GM12878 (cell line): ENCODE measurements around the gene GSTM4.
"Not testable (repeated sequence)": the region's sequence is repeated elsewhere in the genome, so short reads cannot be mapped to it uniquely, and the experiment has no call there.

ENCODE experiments used
- CBX5 ChIP-seq: sonication (generic); IDR thresholded peaks from 2 replicates; pipeline ENCODE4 v1.6.1; 2016; ENCODE audit warnings: low read depth, moderate library complexity, mild to moderate bottlenecking, inconsistent platforms
- EED ChIP-seq: sonication (generic); IDR thresholded peaks from 2 replicates; pipeline ENCODE4 v1.6.1; 2016; ENCODE audit warnings: antibody characterized with exemption, low read depth
- EZH2 ChIP-seq: IDR thresholded peaks from 2 replicates; pipeline ENCODE4 v1.6.1; 2012; ENCODE audit warnings: low read depth, mild to moderate bottlenecking, control low read depth, inconsistent platforms, low read length, borderline replicate concordance; ENCODE audit not compliant: control insufficient read depth
- POLR2A ChIP-seq: IDR thresholded peaks from 2 replicates; pipeline ENCODE4 v1.6.1; 2011; ENCODE audit warnings: low read depth, mild to moderate bottlenecking, low read length
- TAF1 ChIP-seq: IDR thresholded peaks from 2 replicates; pipeline ENCODE4 v1.6.1; 2011; ENCODE audit warnings: mild to moderate bottlenecking, low read depth, low read length, borderline replicate concordance
- ZBTB33 ChIP-seq: fragments of 450-650 bp; IDR thresholded peaks from 2 replicates; pipeline ENCODE4 v1.6.1; 2017; ENCODE audit warnings: mild to moderate bottlenecking
- ZBTB4 ChIP-seq: fragments of 450-650 bp; formaldehyde crosslinking; IDR thresholded peaks from 2 replicates; pipeline ENCODE4 v1.4.0; 2022; ENCODE audit warnings: mild to moderate bottlenecking, moderate library complexity
- ZNF274 ChIP-seq: IDR thresholded peaks from one replicate; pipeline ENCODE4 v1.8.0; 2011; ENCODE audit not compliant: insufficient read length, insufficient read depth
- TF ChIP-seq, protein P1 (sequence below), 3 experiments: IDR thresholded peaks in 2 of 3; conservative IDR thresholded peaks in 1 of 3; 2 replicates each; pipeline ENCODE4 v1.5.1; 2011; ENCODE audit warnings: low read depth in 3 of 3, low read length in 3 of 3, mild to moderate bottlenecking in 3 of 3, control low read depth in 2 of 3, moderate library complexity in 2 of 3, inconsistent platforms in 1 of 3, mixed read lengths in 1 of 3; ENCODE audit not compliant: control insufficient read depth in 2 of 3, insufficient read depth in 1 of 3; ENCODE audit errors: extremely low read depth in 1 of 3

- TF ChIP-seq EED; ZBTB33; ZNF274; TAF1; EZH2; POLR2A; CBX5; ZBTB4 (CRISPR knock-in tag): not testable (repeated sequence)
- TF ChIP-seq, protein P1, sequence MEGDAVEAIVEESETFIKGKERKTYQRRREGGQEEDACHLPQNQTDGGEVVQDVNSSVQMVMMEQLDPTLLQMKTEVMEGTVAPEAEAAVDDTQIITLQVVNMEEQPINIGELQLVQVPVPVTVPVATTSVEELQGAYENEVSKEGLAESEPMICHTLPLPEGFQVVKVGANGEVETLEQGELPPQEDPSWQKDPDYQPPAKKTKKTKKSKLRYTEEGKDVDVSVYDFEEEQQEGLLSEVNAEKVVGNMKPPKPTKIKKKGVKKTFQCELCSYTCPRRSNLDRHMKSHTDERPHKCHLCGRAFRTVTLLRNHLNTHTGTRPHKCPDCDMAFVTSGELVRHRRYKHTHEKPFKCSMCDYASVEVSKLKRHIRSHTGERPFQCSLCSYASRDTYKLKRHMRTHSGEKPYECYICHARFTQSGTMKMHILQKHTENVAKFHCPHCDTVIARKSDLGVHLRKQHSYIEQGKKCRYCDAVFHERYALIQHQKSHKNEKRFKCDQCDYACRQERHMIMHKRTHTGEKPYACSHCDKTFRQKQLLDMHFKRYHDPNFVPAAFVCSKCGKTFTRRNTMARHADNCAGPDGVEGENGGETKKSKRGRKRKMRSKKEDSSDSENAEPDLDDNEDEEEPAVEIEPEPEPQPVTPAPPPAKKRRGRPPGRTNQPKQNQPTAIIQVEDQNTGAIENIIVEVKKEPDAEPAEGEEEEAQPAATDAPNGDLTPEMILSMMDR (IDR thresholded peaks at IDR 0.05 in 2 of 3, conservative IDR thresholded peaks at IDR 0.05 in 1 of 3; ENCODE audit: control insufficient read depth in 2 of 3, extremely low read depth in 1 of 3, insufficient read depth in 1 of 3, low read depth in 3 of 3, low read length in 3 of 3), result not testable (repeated sequence)
Observed at GRCh38 chr1:109660691-109661026, 4.8 kb downstream of the GSTM4 start.
